AG09309 (cell line): ENCODE data around the gene CBL.

Source experiments
- DNase-seq: peaks from one replicate; pipeline ENCODE4 v3.0.0-alpha.2; 2010; ENCODE audit warnings: low read depth
- H3K4me3 ChIP-seq: 2 replicates; pipeline ENCODE4 v1.5.1; 2011; ENCODE audit warnings: mild to moderate bottlenecking, low read depth, low read length, moderate library complexity; ENCODE audit not compliant: control insufficient read depth
- TF ChIP-seq, protein P1 (sequence below): IDR thresholded peaks from 2 replicates; pipeline ENCODE4 v1.5.1; 2011; ENCODE audit warnings: mild to moderate bottlenecking, low read depth, low read length, inconsistent platforms; ENCODE audit not compliant: insufficient read depth, control insufficient read depth; ENCODE audit errors: missing control alignments

CBL gene

DNA sequence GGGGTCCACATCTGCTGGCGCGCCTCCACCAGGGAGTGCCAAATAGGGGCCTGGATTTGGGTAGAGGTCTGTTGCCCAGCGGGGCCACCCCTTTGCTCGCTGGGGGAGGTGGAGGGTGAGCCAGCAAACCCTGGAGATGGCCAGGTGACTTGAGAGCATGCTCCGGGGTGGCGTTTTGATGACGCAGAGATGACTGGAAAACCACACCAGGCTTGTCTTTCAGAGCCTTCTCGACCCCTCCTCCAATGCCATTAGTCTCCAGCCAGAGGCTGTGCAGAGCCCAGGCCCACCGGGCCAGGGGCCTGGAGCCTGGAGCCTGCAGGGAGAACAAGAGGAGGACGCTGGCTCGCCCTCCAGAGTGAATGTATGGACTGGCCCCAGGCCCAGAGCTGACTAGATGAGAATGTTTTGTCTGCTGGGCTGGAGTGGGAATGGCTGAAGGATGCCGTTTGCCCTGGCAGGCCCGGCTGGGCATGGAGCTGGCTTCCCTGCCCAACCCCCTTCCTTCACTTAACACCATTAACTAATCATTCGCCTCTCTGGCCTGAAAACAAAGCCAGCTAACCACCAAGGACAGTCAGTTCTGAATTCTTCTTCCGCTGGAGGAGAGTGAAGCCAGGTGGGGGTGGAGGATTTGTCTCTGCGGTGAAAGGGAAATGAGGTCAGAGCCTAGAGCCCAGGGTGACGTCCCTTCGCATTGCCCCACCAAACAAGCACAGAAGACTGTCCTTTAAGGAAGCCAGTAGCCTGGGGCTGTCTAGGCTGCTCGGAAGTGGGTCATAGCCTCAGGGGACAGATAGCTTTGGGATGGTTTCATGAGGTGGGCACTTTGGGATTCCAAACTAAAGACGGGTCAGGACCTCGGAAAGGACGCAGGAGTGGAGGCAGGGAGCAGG lies 112.3 kb downstream of the CBL start:
- no peak for DNase-seq
- TF ChIP-seq, protein P1, sequence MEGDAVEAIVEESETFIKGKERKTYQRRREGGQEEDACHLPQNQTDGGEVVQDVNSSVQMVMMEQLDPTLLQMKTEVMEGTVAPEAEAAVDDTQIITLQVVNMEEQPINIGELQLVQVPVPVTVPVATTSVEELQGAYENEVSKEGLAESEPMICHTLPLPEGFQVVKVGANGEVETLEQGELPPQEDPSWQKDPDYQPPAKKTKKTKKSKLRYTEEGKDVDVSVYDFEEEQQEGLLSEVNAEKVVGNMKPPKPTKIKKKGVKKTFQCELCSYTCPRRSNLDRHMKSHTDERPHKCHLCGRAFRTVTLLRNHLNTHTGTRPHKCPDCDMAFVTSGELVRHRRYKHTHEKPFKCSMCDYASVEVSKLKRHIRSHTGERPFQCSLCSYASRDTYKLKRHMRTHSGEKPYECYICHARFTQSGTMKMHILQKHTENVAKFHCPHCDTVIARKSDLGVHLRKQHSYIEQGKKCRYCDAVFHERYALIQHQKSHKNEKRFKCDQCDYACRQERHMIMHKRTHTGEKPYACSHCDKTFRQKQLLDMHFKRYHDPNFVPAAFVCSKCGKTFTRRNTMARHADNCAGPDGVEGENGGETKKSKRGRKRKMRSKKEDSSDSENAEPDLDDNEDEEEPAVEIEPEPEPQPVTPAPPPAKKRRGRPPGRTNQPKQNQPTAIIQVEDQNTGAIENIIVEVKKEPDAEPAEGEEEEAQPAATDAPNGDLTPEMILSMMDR: no peak
- H3K4me3 ChIP-seq: no peak overlapping the region

DNA sequence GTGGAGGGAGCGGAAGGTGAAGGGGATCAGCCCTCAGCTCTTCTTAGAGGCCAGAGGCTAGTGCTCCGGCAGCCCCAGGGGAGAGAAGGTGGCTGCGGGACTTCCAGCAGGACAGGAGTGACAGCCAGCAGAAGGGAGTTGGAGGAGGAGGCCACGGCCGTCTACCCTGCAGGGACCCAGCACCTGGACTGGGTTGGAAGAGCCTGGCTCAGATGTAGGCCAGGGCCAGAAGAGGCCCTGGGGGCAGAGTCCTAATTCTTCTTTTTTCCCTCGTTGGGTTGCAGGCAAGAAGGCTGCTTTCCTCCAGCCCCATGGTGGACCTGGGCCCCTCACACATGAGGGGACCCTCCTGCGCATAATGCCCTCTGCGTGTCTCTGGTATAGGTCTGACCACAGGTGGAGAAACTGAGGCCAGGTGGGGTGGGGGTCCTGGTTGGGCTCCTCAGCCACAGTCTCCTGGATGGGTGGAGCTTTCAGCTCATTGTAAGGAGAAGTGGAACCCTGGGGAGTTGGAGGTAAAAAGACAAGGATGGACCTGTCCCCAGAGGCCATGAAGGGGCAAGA lies 113.1 kb downstream of the CBL start:
- TF ChIP-seq, protein P1: no peak
- no peak for DNase-seq
- no peak overlapping the region for H3K4me3 ChIP-seq

GRCh38 chr11:119319700-119320239 lies 113.6 kb downstream of the CBL start:
- TF ChIP-seq, protein P1: no peak
- H3K4me3 ChIP-seq: no peak overlapping the region
- no peak for DNase-seq

DNA sequence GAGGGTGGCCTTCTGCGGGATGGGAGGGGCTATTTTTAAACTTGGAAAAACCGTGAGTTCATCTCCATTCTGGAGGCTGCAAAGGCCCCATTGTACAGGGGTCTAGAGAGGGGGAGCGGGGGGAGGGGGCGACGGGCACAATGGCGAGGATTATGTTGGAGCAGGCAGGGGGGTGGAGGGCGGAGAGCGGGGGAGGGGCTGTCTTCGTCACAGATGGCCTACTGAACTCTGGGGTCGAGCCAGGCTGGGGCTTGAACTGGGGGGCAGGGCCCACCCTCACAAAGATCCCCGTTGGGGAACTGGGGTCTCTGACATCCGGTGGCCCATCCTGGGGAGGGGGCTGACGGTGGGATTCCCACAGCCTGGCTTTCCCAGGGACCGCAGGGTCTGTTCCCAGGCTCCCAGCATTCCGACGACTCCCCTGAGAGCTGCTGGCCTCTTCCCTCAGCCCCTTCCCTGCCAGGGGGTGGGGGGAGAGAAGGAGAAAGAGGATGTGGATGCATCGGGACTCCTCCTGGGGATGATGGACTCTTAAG lies 114.2 kb downstream of the CBL start:
- peak overlapping the region; percentile 37 for H3K4me3 ChIP-seq
- no peak for DNase-seq
- TF ChIP-seq, protein P1: no peak

DNA sequence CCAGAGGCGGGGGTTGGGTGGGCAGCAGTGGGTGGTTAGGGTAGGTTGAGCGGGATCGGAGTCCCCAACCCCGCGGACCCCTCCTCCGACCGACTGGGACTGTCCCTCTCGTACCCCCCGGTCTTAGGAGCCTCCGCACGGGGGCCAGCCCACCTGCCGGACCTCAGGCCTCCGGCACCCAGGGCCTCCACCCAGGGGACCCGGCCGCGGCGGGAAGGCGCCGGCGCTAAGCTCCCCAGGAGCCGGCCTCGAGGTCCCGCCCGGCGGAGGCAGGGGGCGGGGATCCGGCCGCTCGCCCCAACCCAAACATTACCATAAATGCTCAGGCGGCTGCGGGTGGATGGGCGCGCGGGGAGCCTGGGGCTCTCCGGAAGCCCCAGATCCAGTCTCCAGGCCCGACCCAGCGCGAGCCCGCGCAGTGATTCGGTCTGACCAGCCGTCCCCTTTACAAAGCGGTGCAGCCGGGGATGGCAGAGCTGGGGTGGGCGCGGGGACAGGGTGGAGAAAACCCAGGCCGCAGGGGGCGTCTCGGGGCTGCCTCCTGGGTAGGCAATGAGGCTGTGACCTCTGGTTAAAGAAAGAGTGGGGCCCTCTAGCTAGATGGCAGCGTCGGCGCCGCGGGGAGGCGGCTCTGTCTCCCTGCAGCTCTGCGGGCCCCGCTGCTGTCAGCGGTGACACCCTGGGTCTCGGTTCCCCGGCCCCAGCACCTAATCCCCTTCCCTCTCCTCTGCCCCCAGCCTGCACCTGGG lies 114.8 kb downstream of the CBL start:
- DNase-seq: no peak
- TF ChIP-seq, protein P1: no peak

GRCh38 chr11:119322360-119322739 lies 116.2 kb downstream of the CBL start:
- TF ChIP-seq, protein P1: no peak
- no peak overlapping the region for H3K4me3 ChIP-seq
- DNase-seq: no peak

More for the DNA sequence above, 114.8 kb downstream of the CBL start:
- peak overlapping the region; percentile 37 for H3K4me3 ChIP-seq
